GM21528 (cell line): Measurements from ENCODE around the gene AMDHD2.
"Not testable (repeated sequence)": the region's sequence is repeated elsewhere in the genome, so short reads cannot be mapped to it uniquely, and the experiment has no call there.

Experiments
- ATAC-seq: cut with Tn5 transposase; IDR thresholded peaks from one replicate; pipeline ENCODE4 v1.9.1; 2021; ENCODE audit warnings: mild to moderate bottlenecking, moderate library complexity; ENCODE audit not compliant: unreplicated experiment, low FRiP score

The AMDHD2 gene

DNA sequence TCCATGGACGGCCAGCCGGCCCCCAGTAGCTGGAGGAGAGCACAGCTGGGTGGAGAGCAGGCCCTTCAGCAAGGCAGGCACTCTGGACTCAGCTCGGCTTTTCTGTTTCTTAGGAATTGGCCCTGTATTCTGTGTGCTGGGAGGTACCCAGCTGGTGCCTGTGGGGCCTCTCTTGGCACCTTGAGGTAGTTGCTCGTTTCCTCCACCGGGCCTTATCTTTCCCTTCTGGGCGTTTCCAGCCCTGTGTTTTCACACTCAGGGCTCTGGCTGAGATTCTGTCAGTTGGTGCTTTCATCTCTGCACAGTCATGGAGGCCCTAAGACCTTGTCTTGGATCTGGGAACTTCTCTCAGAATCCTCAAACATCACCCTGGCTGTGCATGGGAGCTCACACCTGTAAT, 47.3 kb downstream of the AMDHD2 start:
- not testable (repeated sequence) for ATAC-seq

DNA sequence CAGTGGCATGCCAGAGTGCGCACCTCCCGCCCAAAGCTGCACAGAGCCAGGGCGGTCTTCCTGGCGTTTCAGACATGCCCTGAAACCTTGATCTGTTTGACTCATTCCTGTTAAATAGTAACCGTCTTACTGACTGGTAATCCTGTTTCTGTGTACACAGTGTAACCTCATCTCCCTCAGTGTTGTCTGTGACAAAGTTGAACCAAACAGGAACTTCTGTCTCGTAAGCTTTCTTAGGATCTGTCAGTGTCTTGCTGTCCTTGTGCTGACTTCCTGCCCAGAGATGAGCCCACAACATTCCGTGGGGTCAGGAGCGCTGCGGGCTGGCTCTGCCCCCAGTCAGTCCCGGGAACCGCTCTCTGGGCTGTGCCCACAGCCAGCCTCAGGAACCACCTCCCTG, 48.4 kb downstream of the AMDHD2 start:
- ATAC-seq = not testable (repeated sequence)

- not testable (repeated sequence) for ATAC-seq
Measured at GRCh38 chr16:2572704-2573103, 52.5 kb downstream of the AMDHD2 start.

GRCh38 chr16:2575839-2576238, 55.7 kb downstream of the AMDHD2 start:
- ATAC-seq = not testable (repeated sequence)

- ATAC-seq = not testable (repeated sequence)
Measured at GRCh38 chr16:2577044-2577443, 56.9 kb downstream of the AMDHD2 start.

- ATAC-seq = not testable (repeated sequence)
Measured at GRCh38 chr16:2578905-2579304, 58.7 kb downstream of the AMDHD2 start.

DNA sequence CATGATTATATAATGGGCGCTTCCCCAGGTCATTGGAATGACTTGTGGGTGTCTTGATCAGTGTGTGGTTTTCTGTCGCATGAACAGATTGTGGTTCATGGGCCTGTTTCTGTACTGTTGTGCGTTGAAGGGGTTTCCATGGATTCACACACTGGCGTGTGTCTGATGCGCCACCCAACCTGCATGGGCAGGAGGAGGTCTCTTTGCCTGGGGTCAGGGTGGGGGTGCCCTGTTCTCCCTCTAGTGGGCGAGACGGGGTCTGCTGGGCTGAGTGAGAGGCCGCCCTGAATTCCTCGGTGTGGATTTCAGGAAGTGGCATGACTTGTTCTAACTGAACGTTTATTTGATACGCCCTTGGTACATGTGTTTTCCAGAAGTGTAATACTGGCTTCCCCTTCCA, 60.0 kb downstream of the AMDHD2 start:
- ATAC-seq = not testable (repeated sequence)

GRCh38 chr16:2580818-2581217, 60.6 kb downstream of the AMDHD2 start:
- ATAC-seq = not testable (repeated sequence)
